Pons (tissue), 1 donor: ENCODE measurements around the gene MPO.

ENCODE experiments used
- DNase-seq: peaks from one replicate; pipeline ENCODE4 v3.0.0-alpha.2; 2016; ENCODE audit warnings: low spot score

The MPO gene

GRCh38 chr17:58280480-58281217, at the start of gene MPO:
MPO (minus strand) TSS chr17:58280935; CDS start chr17:58280758, 177 bp downstream.
- no peak for DNase-seq

- no peak for DNase-seq
Observed at GRCh38 chr17:58329810-58330537, 49.2 kb upstream of the MPO start.

GRCh38 chr17:58329035-58329809, 48.5 kb upstream of the MPO start:
- DNase-seq, result peak; percentile 72

- peak; percentile 36 for DNase-seq
Observed at GRCh38 chr17:58328195-58329034, 47.7 kb upstream of the MPO start, which contains the start of gene TSPOAP1. TSPOAP1 (minus strand) TSS chr17:58328795; CDS start chr17:58327920, 875 bp downstream.

- DNase-seq, result no peak
Observed at GRCh38 chr17:58327363-58328194, 46.8 kb upstream of the MPO start.

GRCh38 chr17:58326609-58327362, 46.1 kb upstream of the MPO start:
- no peak for DNase-seq

- DNase-seq, result no peak
Observed at GRCh38 chr17:58325976-58326468, 45.3 kb upstream of the MPO start.

GRCh38 chr17:58325289-58325726, 44.6 kb upstream of the MPO start:
- DNase-seq, result no peak

GRCh38 chr17:58324409-58325288, 43.9 kb upstream of the MPO start:
- DNase-seq, result no peak

- DNase-seq, result no peak
Observed at GRCh38 chr17:58324056-58324408, 43.3 kb upstream of the MPO start.

- no peak for DNase-seq
Observed at GRCh38 chr17:58323366-58324055, 42.8 kb upstream of the MPO start.

GRCh38 chr17:58322581-58323185, 41.9 kb upstream of the MPO start:
- DNase-seq, result no peak

GRCh38 chr17:58321571-58322525, 41.1 kb upstream of the MPO start:
- no peak for DNase-seq

GRCh38 chr17:58320570-58321323, 40.0 kb upstream of the MPO start:
- no peak for DNase-seq

GRCh38 chr17:58320163-58320558, 39.4 kb upstream of the MPO start:
- DNase-seq, result no peak
